Endothelial cell of umbilical vein (primary cell): ENCODE data around the gene YPEL4.

Source experiments
- EZH2 ChIP-seq: IDR thresholded peaks from 2 replicates; pipeline ENCODE4 v1.6.1; 2012; ENCODE audit warnings: borderline replicate concordance, low read depth, mild to moderate bottlenecking, moderate library complexity, low read length, inconsistent platforms; ENCODE audit not compliant: severe bottlenecking
- GATA2 ChIP-seq: IDR thresholded peaks from 2 replicates; pipeline ENCODE4 v1.7.0; 2011; ENCODE audit warnings: low read depth, mild to moderate bottlenecking, moderate library complexity, mixed read lengths, low read length; ENCODE audit not compliant: insufficient read length, insufficient read depth
- POLR2A ChIP-seq: IDR thresholded peaks from 2 replicates; pipeline ENCODE4 v1.6.1; 2012; ENCODE audit warnings: low read depth, mild to moderate bottlenecking, control low read depth, low read length
- POLR2AphosphoS5 ChIP-seq: IDR thresholded peaks from 2 replicates; pipeline ENCODE4 v1.6.1; 2012; ENCODE audit warnings: low read depth, mild to moderate bottlenecking, control low read depth, low read length, moderate library complexity; ENCODE audit not compliant: insufficient read depth
- TF ChIP-seq, protein P1 (sequence below), 2 donors: IDR thresholded peaks; 1 replicate in 1 of 2; 2 replicates in 1 of 2; pipeline ENCODE4 v1.5.1; 2011; ENCODE audit warnings: low read length in 2 of 2, mild to moderate bottlenecking in 2 of 2, moderate library complexity in 2 of 2, control low read depth in 1 of 2, inconsistent platforms in 1 of 2, low read depth in 1 of 2; ENCODE audit not compliant: insufficient read depth in 1 of 2; ENCODE audit errors: extremely low read depth in 1 of 2
- TF ChIP-seq, protein P2 (sequence below): IDR thresholded peaks from 2 replicates; pipeline ENCODE4 v1.6.1; 2011; ENCODE audit not compliant: insufficient read depth, insufficient read length

DNA sequence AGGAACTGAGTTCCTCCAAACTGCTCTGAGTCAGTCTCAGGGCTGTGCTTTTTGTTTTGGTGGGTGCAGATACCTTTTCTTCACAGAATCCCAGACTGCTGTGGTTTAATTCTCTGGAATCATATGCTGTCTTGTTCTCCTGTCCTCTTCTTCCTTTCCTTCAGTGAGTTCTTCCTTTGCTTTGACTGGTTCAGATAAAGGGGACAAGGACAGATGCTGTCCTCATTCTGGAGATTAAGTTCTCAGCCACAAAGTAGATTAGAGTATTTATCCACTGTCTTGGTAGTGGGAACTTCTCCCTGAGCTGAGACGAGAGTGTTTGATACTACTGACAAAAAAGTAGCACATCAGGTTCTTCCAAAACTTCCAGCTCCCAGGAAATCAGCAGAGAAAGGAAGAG is 31.5 kb upstream of the YPEL4 start:
- no peak for TF ChIP-seq GATA2
- no peak for TF ChIP-seq POLR2A
- TF ChIP-seq, protein P1, sequence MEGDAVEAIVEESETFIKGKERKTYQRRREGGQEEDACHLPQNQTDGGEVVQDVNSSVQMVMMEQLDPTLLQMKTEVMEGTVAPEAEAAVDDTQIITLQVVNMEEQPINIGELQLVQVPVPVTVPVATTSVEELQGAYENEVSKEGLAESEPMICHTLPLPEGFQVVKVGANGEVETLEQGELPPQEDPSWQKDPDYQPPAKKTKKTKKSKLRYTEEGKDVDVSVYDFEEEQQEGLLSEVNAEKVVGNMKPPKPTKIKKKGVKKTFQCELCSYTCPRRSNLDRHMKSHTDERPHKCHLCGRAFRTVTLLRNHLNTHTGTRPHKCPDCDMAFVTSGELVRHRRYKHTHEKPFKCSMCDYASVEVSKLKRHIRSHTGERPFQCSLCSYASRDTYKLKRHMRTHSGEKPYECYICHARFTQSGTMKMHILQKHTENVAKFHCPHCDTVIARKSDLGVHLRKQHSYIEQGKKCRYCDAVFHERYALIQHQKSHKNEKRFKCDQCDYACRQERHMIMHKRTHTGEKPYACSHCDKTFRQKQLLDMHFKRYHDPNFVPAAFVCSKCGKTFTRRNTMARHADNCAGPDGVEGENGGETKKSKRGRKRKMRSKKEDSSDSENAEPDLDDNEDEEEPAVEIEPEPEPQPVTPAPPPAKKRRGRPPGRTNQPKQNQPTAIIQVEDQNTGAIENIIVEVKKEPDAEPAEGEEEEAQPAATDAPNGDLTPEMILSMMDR (IDR thresholded peaks at IDR 0.05; ENCODE audit: extremely low read depth in 1 of 2, insufficient read depth in 1 of 2, low read depth in 1 of 2, low read length in 2 of 2), result no peak
- TF ChIP-seq POLR2AphosphoS5, result no peak
- no peak for TF ChIP-seq EZH2
- TF ChIP-seq, protein P2, sequence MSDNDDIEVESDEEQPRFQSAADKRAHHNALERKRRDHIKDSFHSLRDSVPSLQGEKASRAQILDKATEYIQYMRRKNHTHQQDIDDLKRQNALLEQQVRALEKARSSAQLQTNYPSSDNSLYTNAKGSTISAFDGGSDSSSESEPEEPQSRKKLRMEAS, result no peak
